Measurements from ENCODE around the gene TMEM156.

Gene TMEM156

DNA sequence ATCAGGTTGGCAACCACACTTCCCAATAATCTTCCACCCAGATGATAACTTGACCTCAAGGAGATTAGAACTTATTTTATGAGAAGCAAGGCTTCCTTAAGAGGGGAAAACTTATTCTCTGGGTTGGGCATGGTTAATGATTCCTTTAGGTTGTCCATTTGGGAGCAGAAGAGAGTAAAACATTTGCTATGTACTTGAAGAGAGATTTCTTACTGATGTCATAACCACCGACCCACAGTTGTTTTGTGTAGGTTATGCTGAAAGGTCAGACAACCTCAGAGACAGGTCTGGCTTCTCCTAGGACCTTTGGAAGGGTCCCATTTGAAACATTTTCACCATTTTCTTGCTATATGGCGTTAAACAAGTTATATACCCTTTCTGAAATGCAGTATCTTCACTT lies 108.5 kb downstream of the TMEM156 start:
- DNase-seq (ENCODE audit: low read depth), result no peak

DNA sequence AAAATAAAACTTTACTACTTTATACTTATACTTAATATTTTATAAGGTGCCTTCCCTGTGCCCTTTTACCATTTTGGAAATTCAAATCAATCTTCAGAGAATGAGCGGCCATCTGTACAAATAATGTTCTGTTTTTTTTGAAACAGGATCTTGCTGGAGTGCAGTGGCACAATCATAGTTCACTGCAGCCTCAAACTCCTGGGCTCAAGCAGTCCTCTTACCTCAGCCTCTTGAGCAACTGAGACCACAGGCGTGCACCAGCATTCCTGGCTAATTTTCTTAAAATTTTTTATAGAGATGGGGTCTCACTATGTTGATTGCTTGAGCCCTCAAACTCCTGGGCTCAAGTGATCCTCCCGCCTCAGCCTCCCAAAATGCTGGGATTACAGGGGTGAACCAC lies 111.1 kb downstream of the TMEM156 start:
- no peak for DNase-seq (ENCODE audit: low read depth)

DNA sequence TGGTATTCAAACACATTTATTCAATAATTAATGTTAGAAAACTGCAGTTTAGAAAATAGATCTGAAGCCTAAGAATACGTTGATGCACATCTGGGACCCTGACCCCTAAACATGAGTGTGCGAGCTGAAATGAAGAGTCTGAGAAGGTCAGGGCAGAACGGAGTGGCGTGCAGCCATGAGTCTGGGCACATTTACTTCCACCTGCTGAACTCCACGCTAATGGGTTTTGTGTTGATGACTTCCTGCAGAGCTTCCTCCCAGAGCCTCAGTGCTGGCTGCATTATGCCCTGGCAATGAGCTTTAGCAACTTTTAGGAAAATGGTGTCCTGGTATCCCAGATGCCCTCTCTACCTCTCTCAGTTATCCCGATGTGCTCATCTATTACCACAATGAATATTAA lies 111.5 kb downstream of the TMEM156 start:
- DNase-seq (ENCODE audit: low read depth), result no peak

DNA sequence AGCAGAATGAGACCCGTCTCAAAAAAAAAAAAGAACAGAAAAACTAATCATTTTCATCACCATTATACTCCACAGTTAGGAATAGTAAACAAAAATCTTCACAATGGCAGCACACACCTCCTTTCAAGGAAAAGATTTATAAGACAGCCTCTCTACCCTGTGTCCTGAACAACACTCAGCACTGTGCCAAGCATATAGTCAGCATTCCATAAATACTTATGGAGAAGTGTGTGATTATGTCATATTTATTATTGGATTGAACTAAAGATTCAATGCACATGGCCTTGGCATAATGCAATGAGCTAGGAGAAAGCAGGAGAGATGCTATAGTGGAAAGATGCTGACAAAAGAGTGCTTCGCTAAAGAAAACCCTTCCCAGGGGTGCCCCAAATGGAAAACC lies 112.0 kb downstream of the TMEM156 start:
- DNase-seq (ENCODE audit: low read depth), result no peak

DNA sequence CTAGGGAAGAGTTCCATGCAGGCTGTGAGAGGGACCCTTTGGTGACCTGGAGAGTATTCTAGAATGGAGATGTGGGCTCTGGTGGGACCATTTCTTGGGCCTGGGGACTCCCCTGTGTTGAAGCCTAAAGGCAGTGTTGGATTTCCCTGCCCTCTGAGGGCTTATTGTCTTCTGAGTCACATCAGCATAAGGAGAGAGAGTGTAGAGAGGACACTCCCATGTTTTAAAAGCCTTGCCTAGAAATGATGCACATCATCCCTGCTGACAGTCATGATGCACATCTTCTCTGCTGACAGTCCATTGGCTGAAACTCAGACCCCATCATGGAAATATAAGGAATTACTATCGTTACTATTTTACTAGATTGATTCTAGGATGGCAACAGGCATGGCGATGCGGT lies 112.7 kb downstream of the TMEM156 start:
- no peak for DNase-seq (ENCODE audit: low read depth)

DNA sequence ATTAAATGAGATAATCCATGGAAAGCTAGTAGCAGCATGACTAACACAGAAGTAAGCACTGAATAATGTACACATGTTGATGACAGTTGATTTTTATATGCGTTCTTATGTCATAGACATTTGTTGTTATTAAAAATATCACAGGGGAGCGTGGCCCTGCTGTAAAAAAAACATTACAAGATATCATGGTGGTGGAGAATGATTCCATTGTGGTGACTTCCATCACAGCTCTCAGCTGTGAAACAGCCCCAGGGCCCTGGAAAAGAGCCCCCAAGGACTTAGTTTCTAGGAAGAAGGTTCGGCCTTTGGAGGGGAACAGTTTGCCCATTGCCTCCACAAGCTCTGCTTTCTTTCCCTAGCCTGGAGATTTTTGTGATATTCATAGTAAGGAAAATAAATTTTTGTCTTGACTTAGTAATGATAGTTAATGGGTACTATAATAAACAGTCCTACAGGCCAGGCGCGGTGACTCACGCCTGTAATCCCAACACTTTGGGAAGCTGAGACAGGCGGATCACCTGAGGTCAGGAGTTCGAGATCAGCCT lies 114.7 kb downstream of the TMEM156 start:
- no peak for DNase-seq (ENCODE audit: low read depth)

Data from CMK (cell line).